ENCODE data around the gene C7orf57.
"Not testable (repeated sequence)": the region's sequence is repeated elsewhere in the genome, so short reads cannot be mapped to it uniquely, and the experiment has no call there.

The C7orf57 gene

GRCh38 chr7:48038815-48039506, 3.6 kb downstream of the C7orf57 start:
- DNase-seq, result no peak

DNA sequence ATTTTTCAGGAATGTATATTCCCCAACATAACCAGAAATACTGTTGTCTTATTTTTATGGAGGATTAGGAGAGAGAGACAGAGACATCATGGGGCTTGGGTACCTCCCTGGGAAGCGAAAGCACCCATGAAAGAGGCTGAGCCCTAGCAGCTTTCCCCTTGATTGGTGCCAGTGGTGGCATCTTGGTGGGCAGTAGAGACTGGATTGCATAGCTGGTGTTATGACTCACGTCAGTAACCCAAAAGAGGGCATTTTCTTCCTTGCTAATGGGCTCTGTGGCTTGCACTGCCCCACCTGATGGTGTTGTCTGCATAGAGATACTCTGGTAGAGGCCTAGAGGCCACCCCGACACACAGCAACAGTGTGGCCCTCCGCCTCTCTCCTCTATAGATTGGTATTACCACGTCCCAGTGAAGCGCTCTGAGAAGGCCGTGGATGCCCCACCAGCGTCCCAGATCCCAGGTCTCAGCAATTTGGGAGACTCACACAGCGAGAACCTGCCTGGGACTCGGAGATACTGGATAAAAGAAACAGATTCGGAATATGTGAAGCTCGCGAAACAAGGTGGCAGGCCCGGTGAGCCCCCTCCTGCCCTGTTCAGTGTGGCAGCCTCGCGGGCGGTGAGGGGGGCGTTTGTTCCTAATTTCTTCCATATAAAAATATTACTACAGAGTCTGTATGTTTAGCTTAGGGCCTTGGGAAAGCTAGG, 5.8 kb downstream of the C7orf57 start:
- no peak for DNase-seq

DNA sequence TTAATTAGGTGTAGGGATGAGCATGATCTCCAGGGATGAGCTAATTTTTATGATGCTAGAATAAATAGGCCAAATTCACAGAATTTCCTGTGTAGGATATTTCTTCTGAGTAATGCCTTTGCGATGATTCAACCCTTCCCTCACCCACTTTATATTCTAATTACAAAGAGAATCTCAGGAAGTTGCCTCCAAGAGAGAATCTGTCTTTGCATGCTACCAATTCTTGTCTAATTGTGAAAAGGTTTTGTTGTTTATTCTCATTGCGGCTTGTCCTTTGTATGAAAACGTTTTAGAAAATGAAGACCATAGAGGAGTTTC, 6.3 kb downstream of the C7orf57 start:
- no peak for DNase-seq

DNA sequence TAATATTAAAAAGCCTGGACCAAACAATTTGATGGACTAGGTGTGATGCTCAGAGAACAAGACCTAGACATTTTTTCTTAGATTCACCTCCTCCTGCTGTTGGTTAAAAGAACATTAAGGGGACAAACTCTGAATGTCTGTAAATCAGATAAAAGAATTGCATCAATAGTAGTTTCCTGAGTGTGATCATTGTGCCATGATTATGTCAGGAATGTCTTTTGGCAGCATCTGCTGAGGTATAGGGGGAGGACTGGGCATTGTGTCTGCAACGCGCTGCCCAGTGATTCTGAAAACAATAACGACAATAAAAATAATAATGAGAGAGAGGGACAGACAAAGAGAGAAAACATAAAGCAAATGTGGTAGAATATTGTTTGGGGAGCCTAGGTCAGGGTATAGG, 6.9 kb downstream of the C7orf57 start:
- no peak for DNase-seq

DNA sequence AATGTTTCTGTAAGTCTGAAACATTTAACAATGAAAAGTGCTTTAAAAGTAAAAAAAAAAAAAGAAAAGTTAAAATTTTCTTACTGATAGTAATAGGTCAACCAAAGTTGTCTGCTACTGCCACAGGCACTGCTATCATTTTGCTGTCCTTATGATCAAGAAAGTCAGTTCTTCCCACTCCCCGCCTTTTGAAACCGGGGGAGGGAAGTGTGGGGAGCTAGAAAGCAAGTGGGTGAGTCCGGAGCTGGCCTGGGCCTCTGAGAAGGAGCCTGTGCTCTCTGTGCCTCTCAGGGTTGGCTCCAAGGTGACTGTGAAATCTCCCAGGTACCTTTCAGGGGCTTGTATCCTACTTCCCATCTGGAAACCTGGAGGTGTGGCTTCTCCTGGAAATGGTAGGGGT, 7.3 kb downstream of the C7orf57 start:
- no peak for DNase-seq

DNA sequence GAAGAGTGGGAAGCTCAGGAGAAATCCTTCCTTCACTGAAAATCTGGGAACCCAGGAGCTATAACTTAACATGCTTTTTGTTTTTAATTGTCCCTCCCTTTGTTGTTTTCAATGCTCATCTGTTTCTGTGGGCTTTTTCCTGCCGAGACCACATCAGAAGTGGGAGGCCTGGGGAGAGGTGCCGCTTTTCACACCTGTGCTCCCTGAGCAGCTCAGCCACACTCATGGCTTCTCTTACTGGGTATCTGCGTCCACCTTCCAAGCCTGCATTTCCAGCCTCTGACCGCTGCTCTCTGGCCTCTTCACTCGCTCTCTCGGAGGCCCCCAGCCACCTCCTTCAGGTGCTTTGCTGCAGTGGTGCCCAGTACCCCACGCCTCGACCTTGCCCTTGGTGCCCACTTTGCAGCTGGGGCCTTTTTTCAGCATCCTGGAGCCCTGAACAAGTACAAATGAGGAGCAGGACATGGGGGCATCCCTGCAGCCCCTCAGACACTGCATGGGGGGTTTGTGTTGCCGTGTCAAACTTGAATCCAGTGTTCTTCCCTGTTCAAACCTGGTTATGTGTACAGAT, 9.9 kb downstream of the C7orf57 start:
- no peak for DNase-seq

DNA sequence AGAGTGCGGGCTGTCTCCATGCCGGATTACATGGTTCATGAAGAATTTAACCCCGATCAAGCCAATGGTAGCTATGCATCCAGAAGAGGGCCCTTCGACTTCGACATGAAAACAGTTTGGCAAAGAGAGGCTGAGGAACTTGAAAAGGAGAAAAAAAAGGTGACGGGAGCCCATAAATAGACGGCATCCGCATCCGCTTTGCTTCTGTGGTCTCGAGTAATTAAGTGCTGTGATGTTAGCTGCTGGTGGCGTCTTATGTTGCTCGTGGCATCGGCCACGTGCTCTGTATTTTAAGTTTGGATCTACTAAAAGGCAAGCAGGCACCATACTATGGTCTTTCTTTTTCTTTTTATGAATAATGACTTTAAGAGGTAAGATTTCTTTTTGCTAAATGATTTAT, 11.1 kb downstream of the C7orf57 start:
- DNase-seq, result no peak

DNA sequence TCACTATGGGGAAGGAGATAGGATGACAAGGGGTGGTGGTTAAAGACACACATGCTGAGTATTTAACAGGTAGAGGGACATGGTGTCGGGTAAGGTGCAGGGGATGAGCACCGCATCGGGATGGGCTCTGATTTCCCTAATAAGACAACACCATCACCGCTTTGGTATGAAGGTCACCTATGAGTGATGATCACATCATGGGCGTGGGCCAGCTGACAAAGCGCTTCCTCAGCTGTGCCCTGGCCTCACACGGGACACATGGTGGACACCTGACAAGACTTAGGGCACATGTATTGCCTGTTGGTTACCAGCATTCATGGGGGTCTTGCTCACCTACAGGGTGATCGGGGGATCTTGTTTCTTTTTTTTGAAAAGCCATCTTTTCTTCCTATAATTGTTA, 12.8 kb downstream of the C7orf57 start:
- no peak for DNase-seq

DNA sequence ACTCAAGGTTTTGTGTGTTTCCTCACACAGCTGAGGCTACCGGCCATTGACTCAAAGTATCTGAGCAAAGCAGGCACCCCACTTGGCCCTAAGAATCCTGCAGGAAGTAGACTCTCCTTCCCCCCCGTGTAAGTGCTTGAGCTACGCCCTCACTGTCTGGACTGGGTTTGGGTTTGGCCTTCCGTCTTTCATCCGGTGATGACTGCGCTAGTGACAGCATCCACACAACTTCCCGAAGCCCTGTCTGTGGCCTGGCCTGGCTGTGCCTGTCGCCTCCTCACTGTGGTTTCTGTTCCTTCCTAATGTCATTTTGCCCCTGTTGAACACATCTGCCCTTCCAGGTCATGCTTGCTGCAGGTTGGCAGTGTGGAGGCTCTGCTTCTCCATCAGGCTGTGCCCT, 14.5 kb downstream of the C7orf57 start:
- DNase-seq, result no peak

DNA sequence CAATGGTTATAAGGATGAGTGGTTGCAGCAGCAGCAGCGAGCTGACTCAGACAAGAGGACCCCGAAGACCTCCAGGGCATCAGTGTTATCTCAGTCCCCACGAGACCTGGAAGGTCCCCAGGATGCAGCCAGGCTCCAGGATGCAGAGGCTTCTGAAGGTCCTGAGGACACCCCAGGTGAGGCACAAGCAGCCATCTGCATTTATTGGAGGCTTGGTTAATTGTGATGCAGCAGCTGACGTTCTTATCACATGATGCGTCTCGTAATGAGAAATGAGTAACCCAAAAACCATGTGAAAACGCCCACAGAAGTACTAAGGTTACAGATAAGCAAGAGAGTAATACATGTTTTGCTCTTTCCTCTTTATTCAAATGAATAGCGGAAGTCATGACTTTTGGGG, 17.4 kb downstream of the C7orf57 start:
- DNase-seq, result peak; percentile 36

DNA sequence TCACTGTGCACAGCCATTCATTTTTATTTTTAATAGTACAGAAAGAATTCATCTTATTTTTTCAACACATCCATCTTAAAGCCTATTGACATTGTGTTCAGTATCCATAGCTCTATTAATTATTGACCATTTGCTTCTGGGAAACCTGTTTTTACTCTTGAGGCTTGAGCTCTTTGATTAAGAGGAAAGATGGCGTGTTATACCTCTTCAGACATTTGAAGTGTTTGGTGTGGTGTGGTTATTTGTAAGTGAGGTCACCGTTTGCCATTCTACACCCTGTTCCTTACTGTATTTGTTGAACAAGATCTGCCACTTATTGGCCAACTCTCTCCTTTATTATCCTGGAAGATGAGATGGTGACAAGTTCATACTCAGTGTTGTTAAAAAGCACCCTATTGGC, 18.4 kb downstream of the C7orf57 start:
- DNase-seq, result no peak

DNA sequence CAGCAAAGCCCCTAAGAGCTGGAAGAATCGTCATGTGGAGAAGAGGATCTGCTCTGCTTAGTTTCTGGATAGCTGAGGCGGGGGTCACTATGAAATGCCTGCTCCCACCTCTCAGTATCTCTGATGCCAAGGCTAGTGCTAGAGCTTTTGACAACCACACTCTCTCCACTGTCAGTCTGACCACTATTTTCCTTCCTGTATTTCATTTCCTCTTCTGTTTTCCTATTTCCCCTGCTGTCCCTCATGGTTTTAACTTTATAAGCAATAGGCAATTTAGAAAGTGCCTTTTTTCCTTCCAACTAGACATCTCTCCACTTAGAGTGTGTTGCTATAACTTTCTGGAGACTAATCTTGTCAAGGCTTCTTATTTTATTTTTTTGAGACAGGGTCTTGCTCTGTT, 23.6 kb downstream of the C7orf57 start:
- no peak for DNase-seq

DNA sequence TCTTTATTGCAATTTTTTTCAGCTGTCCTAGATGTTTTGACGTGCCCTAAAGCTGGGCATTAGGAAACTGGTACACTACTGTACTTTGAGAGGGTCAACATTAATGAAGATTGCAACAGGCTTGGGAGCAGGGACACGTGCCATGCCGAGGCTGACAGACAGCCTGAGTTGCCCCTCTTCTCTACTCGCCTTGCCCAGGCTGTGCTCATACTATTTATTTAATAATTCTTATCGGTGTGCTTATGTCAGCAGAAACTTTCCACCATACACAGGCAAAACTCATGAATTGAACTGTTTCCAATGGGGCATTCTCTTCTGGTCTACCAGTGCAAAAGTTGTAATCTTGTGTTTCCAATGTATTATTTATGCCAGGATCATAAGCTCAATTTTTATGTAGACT, 24.4 kb downstream of the C7orf57 start:
- no peak for DNase-seq

- DNase-seq, result no peak
Observed at GRCh38 chr7:48063985-48064384, 28.6 kb downstream of the C7orf57 start.

DNA sequence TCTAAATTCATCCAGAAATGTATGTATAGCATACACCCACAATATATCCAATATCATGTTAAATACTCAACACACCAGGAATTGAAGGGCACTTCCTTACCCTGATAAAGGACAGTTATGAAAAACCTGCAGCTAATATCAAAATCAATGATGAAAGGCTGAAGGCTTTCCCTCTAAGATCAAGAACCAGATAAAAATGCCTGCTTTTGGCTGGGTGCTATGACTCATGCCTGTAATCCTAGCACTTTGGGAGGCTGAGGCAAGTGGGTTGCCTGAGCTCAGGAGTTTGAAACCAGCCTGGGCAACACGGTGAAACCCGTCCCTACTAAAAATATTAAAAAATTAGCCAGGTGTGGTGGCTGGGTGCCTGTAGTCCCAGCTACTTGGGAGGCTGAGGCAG, 32.1 kb downstream of the C7orf57 start:
- DNase-seq, result no peak

DNA sequence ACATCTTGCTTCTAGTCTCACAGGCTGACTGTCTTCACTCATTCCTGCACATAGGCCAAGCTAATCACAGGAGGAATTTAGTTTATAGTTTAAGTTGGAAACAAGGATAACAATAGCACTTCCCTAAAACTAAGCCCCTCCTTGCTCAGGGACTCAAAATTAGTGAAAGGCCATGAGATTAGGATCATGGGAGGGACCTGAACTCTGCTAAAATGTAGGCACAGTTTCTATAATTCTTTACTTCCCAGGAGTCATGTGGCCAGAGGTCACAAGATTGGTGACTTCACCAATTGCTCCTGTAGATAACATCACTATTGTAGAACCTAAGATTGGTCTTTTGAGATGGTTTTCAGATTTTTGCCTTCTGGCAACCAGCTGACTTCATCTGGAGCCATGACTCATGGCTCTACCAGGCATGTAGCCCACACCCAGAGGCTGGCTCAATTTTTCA, 38.9 kb downstream of the C7orf57 start:
- DNase-seq, result no peak

DNA sequence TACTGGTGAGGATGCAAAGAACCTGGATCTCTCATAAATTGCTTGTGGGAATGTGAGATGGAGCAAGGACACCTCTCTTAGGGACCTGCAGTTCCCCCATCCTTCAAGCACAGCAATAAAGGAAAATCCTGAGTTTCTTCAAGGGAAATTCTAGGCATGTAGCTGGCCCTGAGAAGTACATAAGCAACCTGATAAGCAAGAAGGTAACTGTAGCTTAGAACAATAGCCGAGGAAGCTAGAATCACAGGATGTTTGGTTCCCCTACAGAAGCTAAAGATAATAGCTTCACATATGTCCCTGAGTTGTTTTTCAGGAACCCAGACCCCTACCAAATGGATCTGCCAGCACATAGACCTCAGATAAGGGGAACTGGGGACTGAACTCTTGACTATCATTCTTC, 42.1 kb downstream of the C7orf57 start:
- no peak for DNase-seq

DNA sequence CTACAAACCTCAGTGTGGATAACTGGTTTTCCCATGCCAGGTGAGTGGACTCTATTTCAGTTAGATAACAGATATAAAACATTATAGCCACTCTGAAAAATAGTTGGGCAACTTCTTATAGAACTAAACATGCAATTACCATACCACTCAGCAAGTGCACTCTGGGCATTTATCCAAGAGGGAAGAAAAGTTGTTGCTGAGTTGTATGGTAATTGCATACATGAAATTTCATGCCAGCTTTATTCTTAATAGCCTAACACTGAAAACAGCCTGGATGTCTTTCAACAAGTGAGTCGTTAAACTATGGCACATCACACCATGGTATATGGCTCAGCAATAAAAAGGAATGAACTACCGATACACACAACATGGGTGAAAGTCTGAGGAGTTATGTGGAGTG, 43.1 kb downstream of the C7orf57 start:
- no peak for DNase-seq

GRCh38 chr7:48082378-48082777, 47.0 kb downstream of the C7orf57 start:
- DNase-seq, result not testable (repeated sequence)

DNA sequence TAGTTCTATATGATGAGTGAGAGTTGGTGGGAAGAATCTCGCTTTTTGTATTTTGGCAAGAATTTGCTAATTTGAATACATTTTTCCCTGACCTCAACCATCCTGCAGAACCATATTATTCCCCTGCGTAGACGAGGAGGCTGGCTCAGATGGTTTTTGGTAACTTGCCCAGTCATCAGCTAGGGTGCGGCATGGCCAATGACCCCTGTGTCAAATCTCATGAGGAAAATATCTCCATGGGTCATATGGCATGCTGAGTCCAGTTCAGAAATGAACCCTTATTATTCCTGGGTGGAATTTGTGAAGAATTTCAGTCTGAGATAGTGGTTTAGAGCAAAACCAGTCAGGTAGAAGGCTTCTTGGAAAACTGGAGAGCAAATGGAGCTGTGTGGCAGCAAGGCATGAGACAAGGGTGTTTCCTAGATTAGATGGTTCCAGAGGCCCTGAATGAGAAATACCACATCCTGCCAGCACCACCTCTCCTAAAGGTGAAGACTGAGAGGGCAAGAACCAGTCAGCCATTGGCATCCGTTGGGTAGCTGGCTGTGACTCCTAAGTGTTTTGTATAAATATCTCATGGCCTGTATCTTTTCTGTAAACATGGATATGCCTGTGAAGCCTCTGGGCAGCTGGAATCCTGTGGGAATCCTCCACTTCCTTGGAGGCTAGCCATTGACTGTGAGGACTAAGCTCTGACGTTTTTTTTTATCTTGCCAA, 47.9 kb downstream of the C7orf57 start:
- no peak for DNase-seq

DNA sequence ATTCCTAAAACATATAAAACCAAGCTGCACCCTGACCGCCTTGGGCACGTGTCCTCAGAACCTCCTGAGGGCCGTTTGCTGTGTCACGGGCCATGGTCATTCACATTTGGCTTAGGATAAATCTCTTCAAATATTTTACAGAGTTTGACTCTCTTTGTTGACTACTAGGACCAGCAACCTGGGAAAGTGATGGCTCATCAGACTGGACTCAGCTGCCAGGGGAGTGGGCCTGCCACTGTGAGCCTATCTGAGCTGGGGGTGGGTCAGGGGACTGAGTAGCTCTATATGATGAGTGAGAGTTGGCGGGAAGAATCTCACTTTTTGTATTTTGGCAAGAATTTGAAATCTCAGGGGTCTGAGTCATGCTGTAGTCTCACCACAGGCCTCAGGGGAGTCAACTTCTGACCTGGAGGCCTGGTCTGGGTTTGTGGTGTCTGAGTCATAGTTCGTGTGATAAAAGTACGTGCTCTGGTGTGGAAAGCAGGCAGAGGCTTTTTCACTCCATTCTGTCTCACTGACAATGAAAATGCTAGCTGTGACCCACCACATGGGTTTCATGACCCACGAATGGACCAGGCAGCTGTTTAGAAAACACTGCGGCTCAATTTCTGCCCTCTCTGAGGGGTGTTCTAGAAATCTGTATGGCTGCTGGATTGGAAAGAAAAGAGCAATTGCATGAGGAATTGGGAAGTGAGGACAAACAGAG, 49.5 kb downstream of the C7orf57 start:
- DNase-seq, result peak; percentile 90

GRCh38 chr7:48085433-48085791, 50.1 kb downstream of the C7orf57 start:
- no peak for DNase-seq

DNA sequence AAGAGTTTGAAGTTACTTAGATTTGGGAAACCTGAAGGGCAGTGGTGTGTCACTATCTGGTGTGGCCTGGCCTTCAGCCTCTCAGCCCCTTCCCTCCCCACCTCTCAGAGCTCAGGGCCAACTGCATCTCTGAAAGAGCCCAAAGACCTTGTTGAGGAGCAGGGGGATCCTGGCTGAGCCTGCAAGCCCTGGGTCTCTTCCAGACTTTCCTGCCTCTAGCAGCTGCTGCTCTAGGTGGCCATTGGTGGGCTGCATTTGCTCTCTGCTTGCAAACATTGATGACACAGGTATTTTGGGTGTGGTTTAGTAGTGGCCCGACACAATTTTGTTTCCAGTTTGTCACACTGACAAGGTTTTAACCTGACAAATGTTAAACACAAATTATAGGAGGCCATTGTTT, 50.6 kb downstream of the C7orf57 start:
- DNase-seq, result no peak
